Endothelial cell of umbilical vein (primary cell): ENCODE results near the gene AVPR2. TPM values are rescaled to one million over a fixed set of nuclear protein-coding genes. Genes with fewer than 3 reads are reported as not detected.

Experiments
- BruUV-seq: library from RNA; stranded (reverse); fragments of 400-500 nt; replicated peaks from 2 replicates; lab custom pipeline; 2021; lab: Mats Ljungman, UMichigan
- CTCF ChIA-PET: fragments of 300-600, 350-600 bp; sonication (Branson Sonifier 250); formaldehyde crosslinking; loops from one replicate; lab custom pipeline; 2021; ENCODE audit warnings: antibody characterized with exemption, inconsistent platforms; lab: Charles Lee
- POLR2A ChIA-PET: fragments of 300-600, 350-600 bp; sonication (Branson Sonifier 250); formaldehyde crosslinking; loops from one replicate; lab custom pipeline; 2021; ENCODE audit warnings: antibody characterized with exemption, inconsistent platforms; lab: Charles Lee
- DNase-seq: peaks from one replicate; pipeline ENCODE4 v3.0.0-alpha.2; 2011; ENCODE audit warnings: low read depth, low spot score
- FAIRE-seq: peaks from 2 replicates; lab custom pipeline; 2011; peaks lifted over from hg19 to GRCh38; lab: Jason Lieb, UNC
- H2AFZ ChIP-seq: 2 replicates; pipeline ENCODE4 v1.6.0; 2012; ENCODE audit warnings: low read depth, low read length, control low read depth, inconsistent platforms
- H3K27ac ChIP-seq: 2 replicates; pipeline ENCODE4 v1.5.1; 2011; ENCODE audit warnings: low read depth, mild to moderate bottlenecking, control low read depth, low read length, moderate library complexity; ENCODE audit not compliant: insufficient read depth
- H3K27me3 ChIP-seq, 2 experiments: 2 replicates each; pipeline versions ENCODE4 v1.6.0 to v1.6.1; 2011; ENCODE audit warnings: low read length in 2 of 2, mixed read lengths in 1 of 2; ENCODE audit not compliant: control insufficient read depth in 2 of 2, insufficient read depth in 2 of 2
- H3K36me3 ChIP-seq, 2 experiments: 2 replicates in 1 of 2; 3 replicates in 1 of 2; pipeline ENCODE4 v1.5.1; 2011; ENCODE audit warnings: low read length in 2 of 2, mild to moderate bottlenecking in 1 of 2, moderate library complexity in 1 of 2; ENCODE audit not compliant: control insufficient read depth in 2 of 2, insufficient read depth in 2 of 2; ENCODE audit errors: extremely low read depth in 1 of 2
- H3K4me1 ChIP-seq: 3 replicates; pipeline ENCODE4 v1.5.1; 2011; ENCODE audit warnings: mild to moderate bottlenecking, low read length; ENCODE audit not compliant: control insufficient read depth, insufficient read depth; ENCODE audit errors: extremely low read depth
- H3K4me2 ChIP-seq: 2 replicates; pipeline ENCODE4 v1.6.1; 2011; ENCODE audit warnings: low read length, control low read depth, mixed read lengths; ENCODE audit not compliant: insufficient read depth
- H3K4me3 ChIP-seq, 3 experiments: fragments of 200-600 bp in 1 of 3; sonication (generic), shearing (Covaris generic) in 1 of 3; replicated peaks in 1 of 3; 2 replicates each; pipeline ENCODE4 v1.5.1; 2011 to 2016; ENCODE audit warnings: control low read depth in 3 of 3, low read length in 3 of 3, mild to moderate bottlenecking in 2 of 3, inconsistent platforms in 1 of 3, low read depth in 1 of 3, moderate library complexity in 1 of 3; ENCODE audit not compliant: insufficient read depth in 1 of 3
- H3K79me2 ChIP-seq: 2 replicates; pipeline ENCODE4 v1.6.0; 2012; ENCODE audit warnings: low read length, inconsistent platforms; ENCODE audit not compliant: control insufficient read depth, insufficient read depth
- H3K9ac ChIP-seq: replicated peaks from 2 replicates; pipeline ENCODE3; 2011; ENCODE audit warnings: low read length, control low read depth; ENCODE audit not compliant: insufficient read depth; ENCODE audit errors: extremely low read depth
- H3K9me1 ChIP-seq: replicated peaks from 3 replicates; pipeline ENCODE4 v1.6.0; 2011; ENCODE audit warnings: mild to moderate bottlenecking, low read length; ENCODE audit not compliant: control insufficient read depth, insufficient read depth; ENCODE audit errors: extremely low read depth
- H3K9me3 ChIP-seq: replicated peaks from 2 replicates; pipeline ENCODE4 v1.5.1; 2012; ENCODE audit warnings: low read length, inconsistent platforms; ENCODE audit not compliant: control insufficient read depth, insufficient read depth
- H4K20me1 ChIP-seq: replicated peaks from 2 replicates; pipeline ENCODE3; 2011; ENCODE audit warnings: mild to moderate bottlenecking, low read length; ENCODE audit not compliant: control insufficient read depth, insufficient read depth; ENCODE audit errors: extremely low read depth
- EZH2 ChIP-seq: IDR thresholded peaks from 2 replicates; pipeline ENCODE4 v1.6.1; 2012; ENCODE audit warnings: borderline replicate concordance, low read depth, mild to moderate bottlenecking, moderate library complexity, low read length, inconsistent platforms; ENCODE audit not compliant: severe bottlenecking
- FOS ChIP-seq: IDR thresholded peaks from 2 replicates; pipeline ENCODE4 v1.6.1; 2011; ENCODE audit warnings: mild to moderate bottlenecking, low read length, moderate library complexity, borderline replicate concordance; ENCODE audit not compliant: insufficient read depth
- GATA2 ChIP-seq: IDR thresholded peaks from 2 replicates; pipeline ENCODE4 v1.7.0; 2011; ENCODE audit warnings: low read depth, mild to moderate bottlenecking, moderate library complexity, mixed read lengths, low read length; ENCODE audit not compliant: insufficient read length, insufficient read depth
- JUN ChIP-seq: IDR thresholded peaks from 2 replicates; pipeline ENCODE4 v1.6.1; 2011; ENCODE audit warnings: borderline replicate concordance, low read depth; ENCODE audit not compliant: insufficient read length, insufficient read depth
- MYC ChIP-seq: IDR thresholded peaks from one replicate; pipeline ENCODE4 v1.6.1; 2011; ENCODE audit warnings: mild to moderate bottlenecking, low read depth, low read length
- POLR2A ChIP-seq: IDR thresholded peaks from 2 replicates; pipeline ENCODE4 v1.6.1; 2012; ENCODE audit warnings: low read depth, mild to moderate bottlenecking, control low read depth, low read length
- POLR2AphosphoS5 ChIP-seq: IDR thresholded peaks from 2 replicates; pipeline ENCODE4 v1.6.1; 2012; ENCODE audit warnings: low read depth, mild to moderate bottlenecking, control low read depth, low read length, moderate library complexity; ENCODE audit not compliant: insufficient read depth
- dilution Hi-C: fragments of 300-500 bp; cut with MboI; formaldehyde crosslinking; loops from one replicate; pipeline ENCODE4 v1.15.0; 2019; ENCODE audit warnings: low sequenced_read_pairs; ENCODE audit not compliant: extremely low pct_ligation_motif_present
- intact Hi-C: fragments of 100-400 bp; cut with micrococcal nuclease; formaldehyde crosslinking; loops from one replicate; pipeline ENCODE4 v1.10.0; 2022
- polyA plus RNA-seq, 4 experiments: library from polyadenylated mRNA; depleted of rRNA in 3 of 4; stranded (reverse) in 3 of 4; unstranded in 1 of 4; fragments of >200 nt; gene quantifications; 2 replicates each; pipeline versions ENCODE4 v1.2.1 to v1.2.3, GENCODE V29; 2011 to 2012; ENCODE audit warnings: missing spikeins in 1 of 4
- total RNA-seq: library from RNA; stranded (reverse); gene quantifications from 2 replicates; pipeline ENCODE4 v1.2.3, GENCODE V29; 2021
- TF ChIP-seq, protein P1 (sequence below), 2 donors: IDR thresholded peaks; 1 replicate in 1 of 2; 2 replicates in 1 of 2; pipeline ENCODE4 v1.5.1; 2011; ENCODE audit warnings: low read length in 2 of 2, mild to moderate bottlenecking in 2 of 2, moderate library complexity in 2 of 2, control low read depth in 1 of 2, inconsistent platforms in 1 of 2, low read depth in 1 of 2; ENCODE audit not compliant: insufficient read depth in 1 of 2; ENCODE audit errors: extremely low read depth in 1 of 2
- TF ChIP-seq, protein P2 (sequence below): IDR thresholded peaks from 2 replicates; pipeline ENCODE4 v1.6.1; 2011; ENCODE audit not compliant: insufficient read depth, insufficient read length

Gene AVPR2
- total and polyA plus RNA-seq, 2 donors (not counting 3 experiments of a cell fraction or from before 2014, with no cell fraction given) = not detected

- H3K9me3 ChIP-seq = no peaks in the 10 kb centered on the region
- no peak overlapping the region for H3K27ac ChIP-seq
- H3K9me1 ChIP-seq = no peaks in the 10 kb centered on the region
- intact Hi-C loops (no loop called here), dilution Hi-C loops (no loop called here)
- ChIA-PET POLR2A (no interaction called here), CTCF (interaction anchor here (3.4 to 3.5 kb wide), 2 partner anchors 9 to 16 kb away, joined by 29 to 30 read pairs; no protein-coding TSS in a partner anchor)
- H3K79me2 ChIP-seq = peaks cover 28% of the 10 kb centered on the region
- no peak overlapping the region for H3K4me2 ChIP-seq
- FAIRE-seq (no peak), DNase-seq (no peak)
- BruUV-seq = no TSS peak
- H3K9ac ChIP-seq = no peak overlapping the region
- no peaks in the 10 kb centered on the region for H3K27me3 ChIP-seq
- H3K4me1 ChIP-seq = peaks cover 11% of the 10 kb centered on the region
- no peaks in the 10 kb centered on the region for H4K20me1 ChIP-seq
- peaks cover 0 to 14% of the 10 kb centered on the region in 2 experiments for H3K36me3 ChIP-seq
- no peak overlapping the region for H2AFZ ChIP-seq
- H3K4me3 ChIP-seq = no peak overlapping the region
- no peak for TF ChIP-seq GATA2
- TF ChIP-seq, protein P1, sequence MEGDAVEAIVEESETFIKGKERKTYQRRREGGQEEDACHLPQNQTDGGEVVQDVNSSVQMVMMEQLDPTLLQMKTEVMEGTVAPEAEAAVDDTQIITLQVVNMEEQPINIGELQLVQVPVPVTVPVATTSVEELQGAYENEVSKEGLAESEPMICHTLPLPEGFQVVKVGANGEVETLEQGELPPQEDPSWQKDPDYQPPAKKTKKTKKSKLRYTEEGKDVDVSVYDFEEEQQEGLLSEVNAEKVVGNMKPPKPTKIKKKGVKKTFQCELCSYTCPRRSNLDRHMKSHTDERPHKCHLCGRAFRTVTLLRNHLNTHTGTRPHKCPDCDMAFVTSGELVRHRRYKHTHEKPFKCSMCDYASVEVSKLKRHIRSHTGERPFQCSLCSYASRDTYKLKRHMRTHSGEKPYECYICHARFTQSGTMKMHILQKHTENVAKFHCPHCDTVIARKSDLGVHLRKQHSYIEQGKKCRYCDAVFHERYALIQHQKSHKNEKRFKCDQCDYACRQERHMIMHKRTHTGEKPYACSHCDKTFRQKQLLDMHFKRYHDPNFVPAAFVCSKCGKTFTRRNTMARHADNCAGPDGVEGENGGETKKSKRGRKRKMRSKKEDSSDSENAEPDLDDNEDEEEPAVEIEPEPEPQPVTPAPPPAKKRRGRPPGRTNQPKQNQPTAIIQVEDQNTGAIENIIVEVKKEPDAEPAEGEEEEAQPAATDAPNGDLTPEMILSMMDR (IDR thresholded peaks at IDR 0.05; ENCODE audit: extremely low read depth in 1 of 2, insufficient read depth in 1 of 2, low read depth in 1 of 2, low read length in 2 of 2) = no peak
- TF ChIP-seq, protein P2, sequence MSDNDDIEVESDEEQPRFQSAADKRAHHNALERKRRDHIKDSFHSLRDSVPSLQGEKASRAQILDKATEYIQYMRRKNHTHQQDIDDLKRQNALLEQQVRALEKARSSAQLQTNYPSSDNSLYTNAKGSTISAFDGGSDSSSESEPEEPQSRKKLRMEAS = no peak
- no peak for TF ChIP-seq POLR2AphosphoS5
- no peak for TF ChIP-seq EZH2
- no peak for TF ChIP-seq JUN
- no peak for TF ChIP-seq POLR2A
- TF ChIP-seq MYC = no peak
- no peak for TF ChIP-seq FOS
Observed at GRCh38 chrX:153932220-153932915, 27.9 kb downstream of the AVPR2 start.
